Fibroblast of lung (primary cell): ENCODE data around the gene SLC16A6.

Experiments
- CTCF ChIP-seq, 2 donors: IDR thresholded peaks in 1 of 2; conservative IDR thresholded peaks in 1 of 2; 1 replicate in 1 of 2; 2 replicates in 1 of 2; pipeline ENCODE4 v1.5.1; 2011 to 2012; ENCODE audit warnings: low read length in 2 of 2, control low read depth in 1 of 2, inconsistent platforms in 1 of 2, low read depth in 1 of 2, mild to moderate bottlenecking in 1 of 2
- EZH2 ChIP-seq: IDR thresholded peaks from 2 replicates; pipeline ENCODE4 v1.5.1; 2012; ENCODE audit warnings: low read length, control low read depth, mild to moderate bottlenecking; ENCODE audit errors: missing control alignments

DNA sequence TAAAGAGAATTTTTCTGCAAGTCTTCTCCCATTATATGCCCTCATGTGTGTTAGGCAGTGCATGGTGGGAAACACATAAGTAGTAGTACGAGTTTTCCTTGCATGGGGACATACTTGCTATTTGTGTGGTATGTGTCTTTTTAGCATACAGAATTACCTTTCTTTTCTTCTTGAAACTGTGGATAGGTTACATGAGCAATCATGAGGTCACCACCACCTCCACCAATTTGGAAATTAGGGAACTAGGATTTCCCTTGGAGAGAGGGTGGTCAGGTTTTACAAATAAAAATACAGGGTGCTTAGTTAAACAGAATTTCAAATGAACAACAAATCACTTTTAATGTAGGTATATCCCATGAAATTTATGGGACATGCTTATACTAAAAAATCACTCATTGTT, 59.4 kb downstream of the SLC16A6 start:
- TF ChIP-seq CTCF (conservative IDR thresholded peaks at IDR 0.05 in 1 of 2, IDR thresholded peaks at IDR 0.05 in 1 of 2; ENCODE audit: low read depth in 1 of 2, low read length in 2 of 2): no peak
- no peak for TF ChIP-seq EZH2
